NOMO-1 treated with dmso at 0.1 percent for 144 hours (cell line): ENCODE results near the gene SLC4A11.
"Not testable (repeated sequence)": the region's sequence is repeated elsewhere in the genome, so short reads cannot be mapped to it uniquely, and the experiment has no call there.

Source experiments
- DNase-seq: peaks from one replicate; lab custom pipeline; 2025; ENCODE audit not compliant: unreplicated experiment; lab: John Stamatoyannopoulos, UW

Gene SLC4A11

DNA sequence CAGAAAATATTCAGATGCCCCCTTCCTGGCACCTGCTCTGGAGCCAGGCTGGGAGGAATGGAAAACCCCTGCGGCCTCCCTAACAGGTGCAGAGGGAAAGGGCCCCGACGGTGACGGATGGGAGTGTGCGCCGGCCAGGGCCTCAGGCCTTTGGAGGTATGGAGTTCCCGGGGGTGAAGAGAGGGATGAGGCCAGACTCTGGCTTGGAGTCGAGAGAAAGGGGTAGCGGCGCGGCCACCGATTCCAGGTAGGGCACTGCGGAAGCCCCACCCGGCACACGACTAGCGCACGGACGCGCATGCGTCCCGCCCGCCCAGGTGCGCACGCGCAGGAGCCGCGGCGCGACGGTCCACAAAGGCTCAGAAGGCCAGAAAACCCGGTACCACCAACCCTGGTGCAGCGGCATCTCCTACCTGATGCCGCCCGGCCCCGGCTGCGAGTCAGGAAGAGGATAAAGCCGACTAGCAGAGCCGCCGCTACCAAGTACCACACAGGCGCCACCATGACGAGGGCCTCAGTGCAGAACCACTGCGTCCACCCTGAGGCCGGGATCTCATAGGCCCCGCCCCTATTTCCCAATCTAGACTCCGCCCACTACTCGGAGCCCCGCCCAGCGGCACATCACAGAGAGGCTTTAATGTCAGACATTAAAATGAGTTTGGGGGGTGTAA lies 34.7 kb downstream of the SLC4A11 start, which contains the start of gene DDRGK1:
TSS of gene DDRGK1 (minus strand) at position 559 of the 671 bp plus-strand sequence. CDS start at position 504, 55 bp downstream.
- DNase-seq, result peak; percentile 75

DNA sequence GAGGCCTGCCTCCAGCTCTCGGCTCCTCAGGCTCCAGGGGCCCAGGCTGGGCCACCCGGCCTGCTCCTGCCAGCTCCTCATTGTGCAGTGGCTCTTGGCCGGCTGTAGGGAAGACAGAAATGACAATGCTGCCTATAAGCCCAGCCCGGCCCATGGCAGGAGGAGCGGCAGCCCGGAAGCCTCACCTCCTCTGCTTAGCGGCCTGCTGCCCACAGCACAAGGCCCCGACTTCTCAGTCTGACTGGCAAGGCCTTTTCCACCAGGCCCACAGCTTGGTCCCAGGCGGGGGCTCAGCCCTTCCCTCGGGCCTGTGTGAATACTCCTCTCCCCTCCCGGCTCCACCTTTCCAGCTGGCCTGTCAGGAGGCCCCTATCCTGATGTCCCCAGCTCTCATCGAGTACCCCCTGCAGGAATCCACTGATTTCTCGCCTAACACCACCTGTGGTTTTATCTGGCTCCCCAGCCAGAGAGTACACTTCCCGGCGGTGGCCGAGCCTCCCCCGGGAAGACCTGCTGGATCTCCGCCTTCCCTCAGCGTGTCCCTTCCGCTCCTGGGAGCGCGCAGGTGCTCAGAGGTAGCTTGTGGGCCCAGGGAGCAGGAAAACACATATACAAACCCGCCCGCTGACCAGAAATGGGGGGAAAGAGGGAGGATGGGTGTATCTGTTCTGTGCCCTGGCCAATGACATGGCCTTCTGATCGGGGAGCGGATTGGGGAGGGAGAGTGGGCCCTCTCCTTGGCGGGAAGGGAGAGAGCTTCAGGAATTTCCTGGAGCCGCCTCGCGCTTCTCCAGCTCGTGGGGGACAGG lies 35.5 kb downstream of the SLC4A11 start:
- DNase-seq, result no peak

DNA sequence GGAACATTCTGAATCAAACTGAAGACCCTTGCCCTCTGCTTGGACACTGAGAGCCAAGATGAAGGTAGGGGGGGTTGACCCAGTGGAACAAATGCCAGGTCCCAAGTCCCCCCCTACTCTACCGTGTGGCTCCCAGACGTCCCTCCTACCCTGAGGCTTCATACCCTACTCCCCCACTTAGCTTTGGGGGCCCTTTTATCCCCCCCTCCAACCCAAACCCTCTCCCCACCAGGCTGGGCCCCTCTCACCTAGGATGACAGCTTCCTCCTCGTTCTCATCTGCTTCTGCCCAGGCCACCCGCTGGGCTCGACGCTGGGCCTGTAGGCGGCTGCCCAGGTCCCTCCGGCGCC lies 36.0 kb downstream of the SLC4A11 start:
- DNase-seq, result no peak

DNA sequence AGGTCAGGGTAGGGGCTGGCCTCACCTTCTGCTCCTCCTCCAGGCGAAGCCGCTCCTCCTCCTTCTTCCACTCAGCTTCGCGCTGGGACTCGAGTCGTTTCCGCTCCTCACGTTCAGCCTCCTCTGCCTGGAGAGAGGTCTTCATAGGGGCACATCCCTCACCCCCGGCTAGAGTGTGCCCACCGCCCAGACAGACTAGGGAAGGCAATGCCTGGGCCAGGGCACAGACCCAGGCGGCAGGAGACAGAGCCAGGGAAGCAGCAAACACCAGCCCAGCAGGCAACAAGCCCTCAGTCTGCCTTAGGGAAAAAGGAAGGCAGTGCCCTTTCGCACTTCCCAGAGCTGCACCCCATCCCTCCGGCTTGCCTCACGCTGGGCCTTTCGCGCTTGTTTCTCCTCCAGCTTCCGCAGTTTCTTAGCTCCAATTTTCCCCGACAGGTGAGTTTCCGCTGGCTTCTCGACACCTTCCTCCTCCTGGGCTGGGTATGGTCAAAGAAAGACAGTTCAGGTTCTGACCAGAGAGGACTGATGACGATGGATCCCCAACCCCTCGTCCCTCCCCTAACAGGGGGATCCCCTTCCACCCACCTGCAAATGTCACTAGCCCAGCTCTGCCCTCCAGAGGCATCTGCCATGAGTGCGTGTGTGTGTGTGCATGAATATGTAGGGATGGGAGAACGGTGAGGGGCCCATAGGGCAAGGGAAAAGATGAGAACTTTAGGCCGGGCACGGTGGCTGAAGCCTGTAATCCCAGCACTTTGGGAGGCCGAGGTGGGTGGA lies 38.8 kb downstream of the SLC4A11 start:
- no peak for DNase-seq

DNA sequence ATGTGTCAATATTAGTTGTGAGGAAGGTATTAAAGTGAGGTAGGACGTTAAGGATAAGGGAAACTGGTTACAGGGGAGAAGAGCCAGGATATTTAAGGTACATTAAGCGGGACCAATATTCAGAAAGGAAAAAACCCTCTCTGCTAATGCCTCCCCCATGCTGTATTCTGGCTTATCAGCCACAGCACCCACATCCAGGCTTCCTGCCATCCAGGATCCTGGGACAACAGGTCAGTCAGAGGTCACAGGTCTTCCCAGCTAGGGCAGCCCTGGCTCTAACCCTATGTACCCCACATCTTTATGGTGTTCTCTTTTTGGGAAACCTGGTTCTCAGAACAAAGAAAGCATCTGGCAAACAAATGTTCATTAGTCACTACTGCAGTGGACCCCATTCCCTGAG lies 39.8 kb downstream of the SLC4A11 start:
- DNase-seq, result no peak

DNA sequence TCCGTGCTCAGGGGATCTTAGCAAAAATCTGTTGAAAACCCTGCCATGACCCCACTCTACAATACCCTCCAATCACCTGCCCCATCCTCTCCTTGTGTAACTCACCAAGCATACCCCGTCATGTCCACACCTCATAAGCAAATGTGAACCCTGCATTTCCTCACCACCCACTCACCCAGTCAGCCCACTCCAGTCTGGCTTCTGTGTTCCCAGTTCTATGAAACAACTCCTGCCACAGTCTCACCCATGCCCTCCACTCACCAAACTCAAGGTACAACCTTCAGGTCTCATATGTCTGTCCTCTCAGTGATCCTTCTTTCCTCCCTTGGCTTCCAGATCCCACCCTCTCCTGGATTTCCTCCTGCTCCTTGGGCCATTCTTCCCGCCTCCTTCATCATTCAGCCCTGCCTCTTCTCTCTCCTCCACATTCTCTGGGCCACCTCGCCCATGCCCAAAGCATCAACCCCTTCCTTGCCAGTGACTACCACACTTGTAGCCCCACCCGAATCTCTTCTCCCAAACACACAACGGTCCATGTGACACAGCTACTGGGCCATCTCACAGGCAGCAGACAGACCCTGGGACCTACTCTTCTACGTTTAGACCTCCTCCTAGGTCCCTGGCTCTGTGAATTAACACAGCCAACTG lies 43.3 kb downstream of the SLC4A11 start:
- DNase-seq, result no peak

DNA sequence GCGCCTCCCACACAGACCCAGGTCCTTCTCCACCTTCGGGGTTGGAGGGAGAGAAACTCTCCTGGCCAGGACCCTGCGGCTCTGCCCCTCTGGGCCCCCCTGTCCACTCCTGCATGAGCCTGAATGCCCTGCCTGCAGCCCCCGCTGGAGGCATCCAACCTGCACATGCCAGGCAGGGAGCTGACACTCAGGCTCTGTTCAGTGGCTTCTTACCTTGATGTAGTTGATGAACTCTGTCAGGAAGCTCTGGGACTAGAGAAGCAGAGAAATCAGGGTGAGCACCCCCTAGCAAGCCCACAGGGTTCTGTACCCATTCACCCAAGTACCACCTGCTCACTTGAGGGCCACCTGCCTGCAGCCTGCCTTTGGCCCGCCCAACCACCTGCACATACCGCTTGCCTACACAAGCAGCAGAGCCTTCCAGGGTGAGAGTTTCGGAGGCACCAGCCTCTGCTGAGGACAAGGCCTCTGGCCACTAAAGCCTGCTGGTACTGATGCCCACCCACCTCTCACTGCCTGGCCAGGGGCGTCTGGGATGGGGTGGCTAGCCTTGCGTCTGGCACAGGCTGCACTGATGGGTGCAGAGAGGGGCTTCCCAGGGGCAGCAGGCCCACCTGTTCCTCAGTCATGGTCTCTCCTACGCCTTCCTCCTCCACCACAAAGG lies 44.2 kb downstream of the SLC4A11 start:
- DNase-seq, result no peak

DNA sequence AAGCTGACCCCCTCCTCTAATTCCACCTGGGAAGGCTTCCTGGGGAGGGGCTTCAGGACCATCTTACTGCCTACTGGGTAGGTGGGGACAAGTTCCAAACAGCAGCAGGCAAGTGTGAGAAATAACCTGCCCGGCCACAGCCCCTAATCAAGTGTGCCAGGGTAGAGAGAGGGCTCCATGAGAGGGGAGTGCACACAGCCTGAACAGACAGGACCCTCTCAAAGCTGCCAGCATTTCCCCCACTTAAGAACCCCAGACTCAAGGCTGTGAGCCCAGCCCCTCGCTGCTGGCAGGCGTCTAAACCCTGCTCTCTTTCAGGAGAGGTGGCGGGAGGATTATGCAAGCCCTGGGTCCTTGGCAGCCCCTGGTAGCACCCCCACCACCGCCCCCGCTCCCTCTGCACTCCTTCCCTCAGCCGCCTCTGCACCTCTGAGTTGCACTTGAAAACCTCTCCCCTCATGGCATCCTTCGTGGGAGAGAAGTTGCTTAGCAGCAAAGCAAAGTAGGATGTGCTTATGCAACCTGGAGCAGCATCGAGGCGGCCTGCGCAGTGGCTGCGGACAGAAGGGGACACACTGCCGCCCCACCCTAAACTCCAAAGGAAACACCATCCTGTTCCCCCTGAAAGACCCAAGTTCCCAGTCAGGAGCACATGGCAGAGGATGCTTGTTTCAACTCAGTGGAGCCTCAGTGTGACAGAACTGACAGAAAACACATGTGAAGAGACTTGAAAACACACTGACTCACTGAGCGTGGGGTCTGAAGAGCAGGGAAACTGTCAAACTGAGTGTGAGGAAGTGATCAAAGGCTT lies 45.0 kb downstream of the SLC4A11 start:
- no peak for DNase-seq

DNA sequence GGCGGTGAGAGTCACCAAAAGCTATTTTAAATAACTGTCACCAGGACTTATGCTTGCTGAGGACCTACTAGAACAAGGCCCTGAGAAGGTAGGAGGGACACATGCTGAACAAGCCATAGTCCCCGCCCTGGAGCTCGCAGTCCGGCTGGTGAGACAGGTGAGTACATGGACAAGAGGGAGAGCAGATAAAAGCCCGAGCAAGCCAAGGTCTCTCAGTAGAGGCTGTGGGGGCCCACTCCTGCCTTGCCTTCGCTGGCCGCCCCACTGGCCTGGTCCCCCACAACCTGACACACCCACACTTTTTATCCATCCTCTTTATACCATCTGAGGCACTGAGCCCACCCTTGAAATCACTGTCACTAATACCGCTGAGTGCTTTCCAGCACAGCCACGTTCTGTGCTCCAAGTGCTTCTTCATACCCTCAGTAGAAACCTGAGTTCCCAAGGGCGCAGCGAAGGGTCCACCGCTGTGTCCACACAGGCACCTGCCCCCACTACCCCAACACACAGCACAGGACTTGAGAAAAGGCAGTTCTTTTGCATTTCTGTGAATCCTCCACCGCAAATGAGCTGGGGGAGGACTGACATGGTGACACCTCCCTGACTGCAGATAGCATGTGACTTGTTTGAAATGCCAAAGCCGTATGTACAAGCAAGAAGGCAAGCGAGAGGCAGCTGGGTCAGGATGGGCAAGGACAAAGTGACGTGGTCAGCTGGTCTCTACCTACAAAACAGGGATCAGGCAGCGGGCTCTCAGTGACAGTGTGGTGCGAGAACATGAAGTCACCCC lies 46.6 kb downstream of the SLC4A11 start:
- no peak for DNase-seq

DNA sequence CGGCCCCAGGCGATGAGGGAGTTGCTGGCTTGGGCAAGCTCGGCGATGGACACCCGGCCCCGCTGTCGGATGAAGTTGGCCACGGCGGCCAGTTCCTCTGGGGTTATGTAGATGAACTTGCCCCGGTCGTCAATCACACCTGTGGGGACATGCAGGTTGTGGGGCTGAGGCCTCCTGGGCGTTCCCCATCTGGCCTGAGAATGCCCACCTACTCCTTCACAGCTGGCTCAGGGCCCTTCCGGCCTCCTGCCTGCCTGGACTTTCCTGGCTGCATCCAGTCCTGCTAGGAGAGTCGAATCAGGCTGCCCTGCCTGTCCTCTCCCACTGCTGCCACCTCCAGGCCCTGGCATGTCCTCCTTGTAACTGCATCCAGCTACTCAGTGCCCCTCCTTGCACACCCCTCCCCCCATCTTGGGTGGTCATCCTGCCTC lies 48.3 kb downstream of the SLC4A11 start:
- DNase-seq, result no peak

DNA sequence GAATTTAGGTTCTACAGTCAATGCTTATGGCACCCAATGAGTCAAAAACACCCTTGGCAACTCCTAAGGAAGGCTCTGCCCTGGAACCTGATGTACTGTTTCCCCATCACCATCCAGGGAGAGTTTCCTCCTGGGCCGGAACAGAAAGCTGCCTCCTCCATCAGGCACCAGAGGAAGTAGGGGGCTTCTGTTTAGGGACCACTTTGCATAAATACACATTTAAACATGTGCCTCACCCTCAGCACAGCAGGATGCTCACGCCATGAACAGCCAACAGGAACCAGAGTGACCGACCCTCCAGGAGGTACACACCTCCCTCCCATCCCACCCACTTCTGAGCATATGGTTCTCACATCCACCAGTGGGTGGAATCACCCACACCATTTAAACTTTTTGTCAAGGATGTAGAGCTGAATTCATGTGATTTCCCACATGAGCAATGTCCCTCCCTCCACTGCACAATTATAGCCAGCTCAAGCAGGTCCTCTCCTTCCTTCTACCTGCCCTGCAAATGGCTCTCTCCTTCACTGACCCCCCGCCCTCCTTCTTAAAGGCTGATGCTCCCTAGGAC lies 49.3 kb downstream of the SLC4A11 start:
- no peak for DNase-seq

DNA sequence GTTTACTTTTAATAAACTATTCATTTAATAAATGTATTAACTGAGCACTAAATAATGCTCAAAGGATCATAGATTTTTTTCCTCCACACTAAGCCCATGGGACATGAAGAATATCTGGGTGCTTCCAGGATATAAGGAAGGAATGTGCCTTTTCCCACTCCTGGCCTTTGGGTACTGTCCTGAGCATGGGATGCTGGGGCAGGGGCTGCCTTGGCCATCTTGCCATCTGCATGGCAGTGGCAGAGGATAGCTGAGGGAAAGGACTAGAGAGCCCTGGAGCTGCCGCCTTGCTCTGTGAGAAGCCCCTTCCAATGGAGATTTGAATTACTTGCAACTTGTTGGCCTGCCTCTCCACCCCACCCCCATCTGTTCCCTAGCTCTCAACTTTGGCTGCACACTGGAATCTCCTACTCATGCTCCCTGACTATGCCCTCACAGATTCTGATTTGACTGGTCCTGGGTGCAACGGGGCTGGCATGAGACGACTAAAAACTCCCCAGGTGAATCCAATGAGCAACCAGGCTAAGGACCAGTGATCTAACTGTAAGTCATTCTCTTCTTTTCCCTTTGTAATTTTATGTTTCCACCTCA lies 50.1 kb downstream of the SLC4A11 start:
- DNase-seq, result no peak

DNA sequence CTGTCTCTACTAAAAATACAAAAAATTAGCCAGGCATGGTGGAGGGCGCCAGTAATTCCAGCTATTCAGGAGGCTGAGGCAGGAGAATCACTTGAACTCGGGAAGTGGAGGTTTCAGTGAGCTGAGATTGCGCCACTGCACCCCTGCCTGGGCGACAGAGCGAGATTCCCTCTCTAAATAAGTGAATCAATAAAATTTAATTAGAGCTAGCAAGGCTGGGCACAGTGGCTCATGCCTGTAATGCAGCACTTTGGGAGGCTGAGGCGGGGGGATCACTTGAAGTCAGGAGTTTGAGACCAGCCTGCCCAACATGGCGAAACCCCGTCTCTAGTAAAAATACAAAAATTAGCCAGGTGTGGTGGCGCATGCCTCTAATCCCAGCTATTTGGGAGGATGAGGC lies 51.1 kb downstream of the SLC4A11 start:
- DNase-seq, result not testable (repeated sequence)

DNA sequence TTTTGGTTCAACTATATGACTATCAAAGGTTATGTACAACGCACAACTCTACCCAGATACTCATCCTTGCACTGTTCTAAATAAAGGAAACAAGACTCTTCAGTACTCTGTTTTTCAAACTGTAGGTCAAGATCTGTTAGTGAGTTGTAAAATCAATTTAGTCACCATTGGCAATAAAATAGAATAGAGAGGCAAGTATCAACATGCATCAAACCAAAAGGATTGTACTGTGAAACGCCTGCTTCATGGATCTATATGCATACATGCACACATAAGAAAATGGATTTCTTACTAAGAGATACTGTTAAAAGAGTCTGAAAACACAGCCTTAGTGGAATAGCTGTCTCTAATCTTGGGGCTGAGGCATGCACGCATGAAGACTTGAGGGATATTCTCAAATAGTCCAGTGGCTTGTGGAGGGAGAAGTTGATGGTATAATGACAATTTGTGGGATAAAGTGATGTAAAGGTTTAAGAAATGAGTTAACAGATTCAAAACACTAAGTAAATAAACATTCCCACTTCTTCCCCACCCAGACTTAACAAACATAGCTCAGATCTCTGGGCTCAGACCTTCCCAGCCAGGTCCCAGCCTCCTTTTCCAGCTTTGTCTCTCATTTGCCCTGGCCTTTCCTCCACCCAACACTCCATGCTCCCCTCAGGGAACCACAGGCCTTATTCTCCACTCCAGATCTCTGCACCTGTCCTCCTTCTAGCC lies 54.9 kb downstream of the SLC4A11 start:
- no peak for DNase-seq

DNA sequence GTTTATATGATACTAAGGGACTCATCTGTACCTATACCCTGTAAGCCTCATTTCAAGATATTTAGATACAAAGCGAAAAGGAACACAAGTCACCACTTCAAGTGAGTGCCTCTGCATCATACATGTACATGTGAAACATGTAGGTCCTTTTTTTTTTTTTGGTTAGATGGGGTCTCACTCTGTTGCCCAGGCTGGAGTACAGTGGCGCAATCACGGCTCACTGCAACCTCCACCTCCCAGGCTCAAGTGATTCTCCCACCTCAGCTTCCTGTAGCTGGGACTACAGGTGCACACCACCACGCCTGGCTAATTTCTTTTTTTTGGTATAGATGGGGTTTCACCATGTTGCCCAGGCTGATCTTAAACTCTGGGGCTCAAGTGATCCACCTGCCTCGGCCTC lies 56.6 kb downstream of the SLC4A11 start:
- DNase-seq, result not testable (repeated sequence)

DNA sequence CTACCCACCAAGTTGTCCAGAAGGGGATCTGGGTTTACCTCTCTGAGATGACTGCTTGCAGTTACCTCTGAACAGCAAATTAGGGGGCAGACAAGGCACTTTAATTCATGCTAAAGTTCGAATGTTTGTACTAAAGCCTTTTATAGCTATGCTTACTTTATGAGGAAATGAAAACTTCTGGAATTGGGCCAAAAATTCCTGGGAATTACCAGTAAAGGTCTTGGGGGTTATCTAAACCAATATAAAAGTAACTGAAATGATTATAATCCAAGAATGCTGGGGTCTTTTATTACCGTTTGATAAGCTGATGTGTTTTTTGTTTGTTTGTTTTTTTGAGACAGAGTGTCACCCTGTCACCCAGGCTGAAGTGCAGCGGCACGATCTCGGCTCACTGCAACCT lies 57.7 kb downstream of the SLC4A11 start:
- no peak for DNase-seq

DNA sequence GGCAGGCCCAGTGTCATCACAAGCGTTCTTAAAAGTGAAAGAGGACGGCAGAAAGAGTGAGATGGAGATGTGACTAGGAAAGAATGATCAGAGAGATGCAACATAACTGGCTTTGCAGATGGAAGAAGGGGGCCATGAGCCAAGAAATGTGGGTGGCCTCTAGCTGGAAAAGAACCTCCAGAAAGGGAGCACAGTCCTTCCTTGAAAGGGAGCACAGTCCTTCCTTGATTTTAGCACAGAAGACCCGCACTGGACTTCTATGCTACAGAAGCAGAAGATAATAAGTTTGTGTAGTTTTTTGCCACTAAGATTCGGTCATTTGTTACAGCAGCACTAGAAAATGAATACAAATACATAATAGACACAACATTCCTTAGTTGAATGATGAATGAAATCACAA lies 58.7 kb downstream of the SLC4A11 start:
- no peak for DNase-seq
